ENCODE measurements around the gene CADPS. TPM values are rescaled to one million over a fixed set of nuclear protein-coding genes. Genes with fewer than 3 reads are reported as not detected.

The CADPS gene
- total and polyA plus RNA-seq, 2 of the 4 experiments (the other 2 are of a cell fraction): not detected

- 20% methylated on average over 1 of the region's 3 CpGs; no CpG with 5 or more reads in 1 of the 2 experiments for WGBS, 2 experiments (ENCODE audit: extremely low coverage in 2 of 2, insufficient read length in 1 of 2)
- Histone ChIP-seq H3K9ac (ENCODE audit: low read depth, low read length) (no peak overlapping the region), H3K56ac (ENCODE audit: extremely low read depth, insufficient read depth, low read length) (no peak overlapping the region), H3K27ac (ENCODE audit: insufficient read depth, low read length) (no peak overlapping the region), H3K4me2 (ENCODE audit: low read depth, low read length) (no peak overlapping the region), H4K5ac (ENCODE audit: low read depth, low read length) (no peak overlapping the region), H2AK5ac (ENCODE audit: low read depth, low read length) (no peak overlapping the region), H4K91ac (ENCODE audit: insufficient read depth, low read depth, low read length) (no peak overlapping the region), H2BK15ac (ENCODE audit: low read depth, low read length) (no peak overlapping the region), H4K8ac (ENCODE audit: low read depth in 2 of 2, low read length in 2 of 2) (no peak overlapping the region), H2AK9ac (replicated peaks; ENCODE audit: low read depth, low read length, poor library complexity) (no peak overlapping the region), H3K4me1 (ENCODE audit: control insufficient read depth, insufficient read depth, low read length) (no peaks in the 10 kb centered on the region), H3K23ac (ENCODE audit: low read depth, low read length) (no peak overlapping the region), H2BK5ac (ENCODE audit: low read depth, low read length, poor library complexity, severe bottlenecking) (no peak overlapping the region), H2BK20ac (ENCODE audit: low read depth, low read length) (no peak overlapping the region), H3K36me3 (ENCODE audit: control insufficient read depth, insufficient read depth, low read length) (no peaks in the 10 kb centered on the region), H3K9me3 (ENCODE audit: control insufficient read depth, insufficient read depth, low read length) (no peaks in the 10 kb centered on the region), H3K18ac (ENCODE audit: low read depth, low read length) (no peak overlapping the region), H3K14ac (replicated peaks; ENCODE audit: low read depth, low read length) (no peak overlapping the region), H3K9me1 (ENCODE audit: insufficient read depth, low read length) (no peaks in the 10 kb centered on the region), H2BK120ac (ENCODE audit: low read depth, low read length) (no peak overlapping the region), H3K4ac (ENCODE audit: low read depth, low read length) (no peak overlapping the region), H3K4me3 (ENCODE audit: insufficient read depth, low read depth, low read length) (no peak overlapping the region), H4K20me1 (ENCODE audit: insufficient read depth, low read length) (no peaks in the 10 kb centered on the region), H2AFZ (replicated peaks; ENCODE audit: low read length, poor library complexity) (no peak overlapping the region), H3K27me3 (ENCODE audit: control insufficient read depth, insufficient read depth, low read length) (no peaks in the 10 kb centered on the region), H3K79me1 (ENCODE audit: low read depth in 1 of 2, low read length in 2 of 2) (no peaks in the 10 kb centered on the region)
- no TSS peak for BruUV-seq (replicated peaks)
- ChIA-PET POLR2A (ENCODE audit: unreplicated experiment) (no interaction called here), CTCF (no interaction called here)
- dilution Hi-C loops (cut with HindIII; ENCODE audit: low sequenced_read_pairs, unreplicated experiment): no loop called here
- intact Hi-C loops (cut with micrococcal nuclease): no loop called here
- ATAC-seq (ENCODE audit: low read depth): no peak
- TF ChIP-seq ELK1 (IDR thresholded peaks at IDR 0.05; ENCODE audit: borderline replicate concordance, low read depth, low read length): no peak
- DNase-seq: no peak
- in situ Hi-C loops (cut with MboI; ENCODE audit: low sequenced_read_pairs): no loop called here
These were observed 77.2 kb downstream of the CADPS start for GRCh38 chr3:62798000-62798399.
